D341Med (cell line): Measurements from ENCODE around the gene WDFY3.
"Not testable (repeated sequence)": the region's sequence is repeated elsewhere in the genome, so short reads cannot be mapped to it uniquely, and the experiment has no call there.

Experiments
- DNase-seq: peaks from one replicate; pipeline ENCODE4 v3.0.0; 2012; ENCODE audit warnings: low spot score

Gene WDFY3

DNA sequence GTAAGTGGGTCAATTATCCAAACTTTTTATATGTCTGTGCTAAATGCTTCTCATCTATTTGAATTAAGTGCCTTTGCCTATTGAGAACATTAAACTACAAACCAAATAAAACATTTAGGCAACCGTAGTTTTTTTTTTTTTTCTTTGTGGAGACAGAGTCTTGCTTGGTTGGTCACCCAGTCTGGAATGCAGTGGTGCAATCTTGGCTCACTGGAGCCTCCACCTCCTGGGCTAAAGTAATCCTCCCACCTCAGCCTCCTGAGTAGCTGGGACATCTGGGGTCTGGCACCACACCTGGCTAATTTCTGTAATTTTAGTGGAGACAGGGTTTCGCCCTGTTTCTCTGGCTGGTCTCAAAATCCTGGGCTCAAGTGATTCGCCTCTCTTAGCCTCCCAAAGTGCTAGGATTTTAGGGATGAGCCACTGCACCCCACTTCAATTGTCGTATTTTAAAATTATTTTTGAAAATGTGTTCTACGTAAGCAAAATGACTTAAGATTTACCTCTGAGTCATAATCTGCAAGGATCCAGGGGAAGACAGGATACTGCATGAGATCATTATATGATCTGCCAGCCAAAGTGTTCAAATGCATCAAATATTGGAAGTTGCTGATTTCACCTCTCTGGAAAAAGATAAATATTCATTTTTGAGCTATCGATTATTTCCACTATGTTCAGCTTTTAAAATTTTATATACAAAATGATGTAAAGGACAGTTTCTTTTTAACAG lies 257.9 kb downstream of the WDFY3 start:
- no peak for DNase-seq

GRCh38 chr4:84706286-84706685 lies 260.2 kb downstream of the WDFY3 start:
- no peak for DNase-seq

DNA sequence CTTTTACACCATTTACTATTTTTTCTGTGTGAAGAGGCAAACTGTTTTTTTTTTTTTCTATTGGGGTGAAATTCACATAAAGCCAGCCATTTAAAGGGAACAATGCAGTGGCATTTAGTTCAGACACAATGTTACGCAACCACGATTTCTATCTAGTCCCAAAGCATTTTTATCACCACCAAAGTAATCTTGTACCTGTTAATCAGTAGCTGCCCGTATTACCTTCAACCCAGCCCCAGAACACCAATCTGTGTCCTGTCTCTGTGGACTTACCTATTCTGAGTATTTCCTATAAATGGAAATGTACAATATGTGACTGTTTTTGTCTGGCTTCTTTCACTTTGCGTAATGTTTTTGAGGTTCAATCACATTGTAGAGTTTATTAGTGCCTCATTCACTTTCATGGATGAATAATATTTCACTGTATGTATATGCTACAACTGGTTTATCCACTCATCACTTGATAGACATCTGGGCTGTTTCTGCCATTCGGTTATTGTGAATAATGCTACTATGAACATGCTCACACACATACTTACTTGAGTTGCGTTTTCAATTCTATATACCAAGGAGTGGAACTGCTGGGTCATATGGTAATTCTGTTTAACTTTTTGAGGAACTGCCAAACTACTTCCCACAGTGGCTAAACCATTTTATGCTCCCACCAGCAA lies 267.4 kb downstream of the WDFY3 start:
- DNase-seq, result no peak

DNA sequence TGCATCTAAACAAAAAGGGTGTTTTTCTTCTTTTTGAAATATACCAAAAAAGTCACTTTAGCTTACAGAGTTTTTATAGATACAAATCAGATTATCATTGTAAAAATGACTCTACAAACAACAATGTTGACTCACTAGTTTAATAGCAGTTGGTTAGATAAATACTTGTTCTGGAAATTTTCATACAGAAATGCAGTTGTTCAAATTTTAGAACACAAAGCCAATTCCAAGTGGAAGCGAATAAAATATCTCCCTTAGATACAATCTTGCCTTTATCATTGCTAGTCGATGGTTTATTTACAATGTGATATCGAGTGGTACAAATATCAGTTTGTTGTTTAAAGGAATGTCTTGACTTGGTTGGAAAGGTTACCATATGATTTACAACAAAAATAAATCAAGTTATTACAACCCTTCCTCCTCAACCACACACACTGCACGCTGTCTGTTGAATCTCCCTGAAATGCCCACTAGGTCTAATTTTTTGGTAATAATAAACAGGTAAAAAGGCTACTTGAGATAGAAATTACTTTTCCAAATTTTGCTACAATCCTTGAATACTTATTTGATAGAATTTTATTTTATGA lies 268.8 kb downstream of the WDFY3 start:
- no peak for DNase-seq

GRCh38 chr4:84697159-84697558 lies 269.3 kb downstream of the WDFY3 start:
- no peak for DNase-seq

DNA sequence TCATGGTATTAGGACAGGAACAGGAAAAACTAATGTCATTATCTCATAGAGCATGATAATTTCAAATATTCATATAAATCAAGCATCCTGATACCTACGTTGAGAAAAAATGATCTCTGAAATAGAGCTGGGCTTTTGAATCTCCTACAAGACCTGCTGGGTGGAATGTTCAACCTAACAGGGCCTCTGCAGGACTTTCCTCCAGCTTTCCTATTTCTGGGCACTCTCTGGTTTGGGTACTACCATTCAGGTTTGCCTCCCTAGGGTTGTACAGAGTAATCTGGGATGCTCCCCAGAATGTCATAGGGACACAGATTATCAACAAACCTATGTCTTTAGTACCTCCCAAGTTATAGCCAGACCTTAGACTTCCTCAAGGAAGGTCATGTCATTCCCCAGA lies 274.7 kb downstream of the WDFY3 start:
- no peak for DNase-seq

GRCh38 chr4:84691170-84691691 lies 275.3 kb downstream of the WDFY3 start:
- DNase-seq, result no peak

- DNase-seq, result no peak
These were observed 276.0 kb downstream of the WDFY3 start for GRCh38 chr4:84690481-84690880.

DNA sequence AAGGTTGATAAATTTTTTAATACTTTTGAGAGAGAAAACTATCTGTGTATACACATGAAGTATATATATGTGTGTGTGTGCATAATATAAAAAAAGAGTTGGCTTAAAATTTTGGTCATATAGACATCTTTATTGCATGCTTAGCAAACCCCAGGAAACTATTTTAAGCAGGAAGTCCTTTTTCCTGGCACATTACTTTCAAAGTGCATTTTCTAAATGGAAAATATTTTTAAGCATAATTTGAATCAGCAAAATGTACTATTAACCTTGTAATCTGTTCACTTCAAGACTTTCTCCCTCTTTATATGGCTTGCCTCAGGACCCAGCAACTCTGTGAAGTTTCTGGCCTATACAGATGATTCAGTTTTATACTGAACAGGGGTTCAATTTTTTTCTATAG lies 277.3 kb downstream of the WDFY3 start:
- DNase-seq, result no peak

GRCh38 chr4:84688605-84689004 lies 277.9 kb downstream of the WDFY3 start:
- no peak for DNase-seq

DNA sequence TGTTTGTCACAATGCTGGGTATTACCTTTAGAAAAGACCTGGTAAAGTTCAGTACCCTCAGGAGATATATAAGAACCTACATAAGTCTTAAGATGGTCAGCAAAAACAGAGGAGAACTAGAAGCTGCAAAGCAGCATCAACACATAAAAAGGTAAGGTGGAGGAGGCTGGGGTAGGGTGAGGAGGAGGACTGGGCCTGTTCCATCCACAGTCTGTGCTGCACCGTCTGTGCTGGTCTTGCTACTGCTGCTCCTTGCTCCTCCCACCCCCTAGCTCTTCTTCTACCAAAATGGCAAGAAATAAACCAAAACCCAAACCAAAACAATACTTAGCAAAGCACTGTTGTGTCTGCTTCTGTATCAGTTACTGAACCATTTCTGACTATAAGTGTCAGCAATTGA lies 281.4 kb downstream of the WDFY3 start:
- DNase-seq, result no peak

DNA sequence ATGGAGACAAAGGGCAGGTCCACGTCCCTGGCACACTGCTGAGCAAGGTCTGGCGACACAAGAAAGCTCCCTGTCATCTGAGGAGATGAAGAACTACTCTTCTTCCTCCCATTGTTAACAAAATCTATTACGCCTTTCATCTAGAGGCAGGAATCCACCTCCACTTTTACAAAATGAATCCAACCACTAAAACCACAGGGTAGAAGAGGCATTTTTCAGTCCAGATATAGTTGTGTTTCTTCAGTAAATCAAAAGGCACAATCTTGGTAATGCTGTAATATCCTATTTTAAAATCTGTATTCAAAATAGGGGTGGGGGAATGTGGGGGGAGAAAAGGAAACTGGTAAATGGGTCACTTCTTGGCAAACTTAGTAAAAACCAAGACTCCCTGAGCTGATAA lies 282.1 kb downstream of the WDFY3 start:
- DNase-seq, result no peak

- no peak for DNase-seq
These were observed 283.2 kb downstream of the WDFY3 start for GRCh38 chr4:84683064-84683850.

DNA sequence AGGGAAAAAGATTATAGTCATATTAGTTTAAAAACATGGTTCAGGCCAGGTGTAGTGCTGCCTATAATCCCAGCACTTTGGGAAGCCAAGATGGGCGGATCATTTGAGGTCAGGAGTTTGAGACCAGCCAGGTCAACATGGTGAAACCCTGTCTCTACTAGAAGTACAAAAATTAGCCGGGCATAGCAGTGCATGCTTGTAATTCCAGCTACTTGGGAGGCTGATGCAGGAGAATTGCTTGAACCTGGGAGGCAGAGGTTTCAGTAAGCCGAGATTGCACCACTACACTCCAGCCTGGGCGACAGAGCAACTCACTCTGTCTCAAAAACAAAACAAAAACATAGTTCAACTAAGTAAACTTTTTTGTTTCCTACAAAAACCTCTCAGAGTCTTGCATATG lies 283.8 kb downstream of the WDFY3 start:
- DNase-seq, result not testable (repeated sequence)

GRCh38 chr4:84681486-84682274 lies 284.8 kb downstream of the WDFY3 start:
- DNase-seq, result no peak

DNA sequence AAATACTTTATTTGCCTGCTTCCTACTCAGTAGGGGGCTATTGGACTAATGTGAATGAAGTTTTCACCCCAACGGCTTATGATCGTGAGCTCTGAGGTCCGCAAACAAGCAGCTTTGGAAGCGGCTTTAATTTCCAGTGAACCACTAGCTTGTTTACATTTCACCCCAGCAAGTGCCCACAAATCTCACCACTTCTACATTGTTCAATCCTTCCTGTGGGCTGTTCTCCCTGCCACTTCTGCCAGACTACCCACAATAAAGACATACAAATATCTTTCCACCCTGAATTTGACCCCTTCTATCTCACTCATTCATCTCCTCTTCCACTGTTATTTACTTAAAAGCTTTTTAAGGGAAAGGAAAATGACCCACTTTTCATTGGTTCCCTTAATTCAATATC lies 285.5 kb downstream of the WDFY3 start:
- no peak for DNase-seq

GRCh38 chr4:84678976-84679744 lies 287.3 kb downstream of the WDFY3 start:
- DNase-seq, result no peak

DNA sequence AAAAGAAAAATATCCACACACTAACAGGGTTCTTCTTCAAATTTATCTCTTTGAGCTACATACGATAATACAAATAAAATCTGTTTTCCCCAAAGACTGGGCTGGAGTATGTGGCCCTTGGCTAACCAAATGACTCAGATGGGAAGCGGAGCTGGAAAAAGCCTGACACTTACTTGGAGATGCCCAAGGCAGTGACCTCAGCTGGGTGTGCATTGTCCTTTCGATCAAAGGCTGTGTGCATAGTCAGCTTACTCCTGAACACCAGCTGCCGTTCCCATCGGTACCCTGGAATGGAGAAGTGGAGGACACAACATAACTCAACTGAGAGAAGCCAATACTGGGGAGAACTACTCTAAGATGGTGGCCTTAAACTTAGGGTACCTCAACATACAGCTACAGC lies 288.5 kb downstream of the WDFY3 start:
- no peak for DNase-seq

GRCh38 chr4:84677093-84677492 lies 289.4 kb downstream of the WDFY3 start:
- DNase-seq, result no peak

- no peak for DNase-seq
These were observed 292.8 kb downstream of the WDFY3 start for GRCh38 chr4:84673475-84674240.
